ENCODE results near the gene CDC123. TPM values are rescaled to one million over a fixed set of nuclear protein-coding genes. Genes with fewer than 3 reads are reported as not detected.
"Not testable (repeated sequence)": the region's sequence is repeated elsewhere in the genome, so short reads cannot be mapped to it uniquely, and the experiment has no call there.

Gene CDC123
- total and polyA plus RNA-seq, 2 donors (not counting 1 experiment from before 2014, with no cell fraction given), result 48.9 to 56.0 TPM

GRCh38 chr10:12279281-12279680, 83.3 kb downstream of the CDC123 start:
- ChIA-PET CTCF (interaction anchor here (0.6 kb wide), 1 partner anchor 36 kb away, joined by 3 read pairs; no protein-coding TSS in a partner anchor), POLR2A (interaction anchor here (0.6 to 0.7 kb wide), 2 partner anchors 92 to 1115 kb away, joined by 3 to 5 read pairs; no protein-coding TSS in a partner anchor)
- Mint-ChIP-seq H3K27me3 (no peaks in the 10 kb centered on the region), H3K4me3 (no peak overlapping the region), H3K4me1 (peaks cover 17% of the 10 kb centered on the region), H3K27ac (no peak overlapping the region), H3K9me3 (ENCODE audit: insufficient read depth) (no peaks in the 10 kb centered on the region)
- Histone ChIP-seq H4K20me1 (ENCODE audit: control insufficient read depth, insufficient read depth, low read length, poor library complexity, severe bottlenecking) (no peaks in the 10 kb centered on the region), H3K4me1 (ENCODE audit: control insufficient read depth in 2 of 2, insufficient read depth in 2 of 2, low read length in 2 of 2) (peaks cover 12 to 24% of the 10 kb centered on the region in 2 donors), H3K9ac (ENCODE audit: low read length) (no peak overlapping the region), H3K36me3 (replicated peaks in 1 of 2; ENCODE audit: control extremely low read depth in 1 of 2, control insufficient read depth in 1 of 2, extremely low read depth in 1 of 2, insufficient read depth in 2 of 2, low read length in 1 of 2) (no peaks in the 10 kb centered on the region), H3K27ac (ENCODE audit: low read length in 2 of 2) (no peak overlapping the region), H3K4me3 (ENCODE audit: control extremely low read depth in 1 of 5, extremely low read depth in 1 of 5, insufficient read depth in 1 of 5, low read depth in 2 of 5, low read length in 4 of 5) (no peak overlapping the region), H3K79me2 (ENCODE audit: control insufficient read depth, insufficient read depth, low read length) (no peaks in the 10 kb centered on the region), H3K27me3 (replicated peaks in 1 of 4; ENCODE audit: control extremely low read depth in 1 of 4, control insufficient read depth in 3 of 4, insufficient read depth in 4 of 4, low read length in 3 of 4) (no peaks in the 10 kb centered on the region), H3K9me3 (ENCODE audit: control extremely low read depth in 1 of 3, control insufficient read depth in 2 of 3, insufficient read depth in 1 of 3, low read length in 2 of 3) (peaks cover 0 to 4% (median 0%) of the 10 kb centered on the region in 3 donors), H3K4me2 (replicated peaks; ENCODE audit: low read depth, low read length, poor library complexity, severe bottlenecking) (no peak overlapping the region), H2AFZ (ENCODE audit: insufficient read depth, low read depth, low read length, poor library complexity, severe bottlenecking) (no peak overlapping the region)
- no peak for TF ChIP-seq CTCF (IDR thresholded peaks at IDR 0.05)
- no peak for TF ChIP-seq EZH2 (IDR thresholded peaks at IDR 0.05; ENCODE audit: borderline replicate concordance, insufficient read depth, low read depth, low read length, poor library complexity, severe bottlenecking)
- WGBS (ENCODE audit: insufficient coverage), result over 99% methylated on average over 7 of the region's 11 CpGs
- DNase-seq (no peak), ATAC-seq (ENCODE audit: low read depth) (no peak)
- intact Hi-C loops (cut with micrococcal nuclease), result no loop called here

- Histone ChIP-seq H3K4me3 (ENCODE audit: control extremely low read depth in 1 of 5, extremely low read depth in 1 of 5, insufficient read depth in 1 of 5, low read depth in 2 of 5, low read length in 4 of 5) (no peak overlapping the region), H4K20me1 (ENCODE audit: control insufficient read depth, insufficient read depth, low read length, poor library complexity, severe bottlenecking) (no peaks in the 10 kb centered on the region), H3K27ac (ENCODE audit: low read length in 2 of 2) (no peak overlapping the region), H3K4me2 (replicated peaks; ENCODE audit: low read depth, low read length, poor library complexity, severe bottlenecking) (no peak overlapping the region), H3K27me3 (replicated peaks in 1 of 4; ENCODE audit: control extremely low read depth in 1 of 4, control insufficient read depth in 3 of 4, insufficient read depth in 4 of 4, low read length in 3 of 4) (no peaks in the 10 kb centered on the region), H3K9me3 (ENCODE audit: control extremely low read depth in 1 of 3, control insufficient read depth in 2 of 3, insufficient read depth in 1 of 3, low read length in 2 of 3) (no peaks in the 10 kb centered on the region), H3K36me3 (replicated peaks in 1 of 2; ENCODE audit: control extremely low read depth in 1 of 2, control insufficient read depth in 1 of 2, extremely low read depth in 1 of 2, insufficient read depth in 2 of 2, low read length in 1 of 2) (no peaks in the 10 kb centered on the region), H3K4me1 (ENCODE audit: control insufficient read depth in 2 of 2, insufficient read depth in 2 of 2, low read length in 2 of 2) (no peaks in the 10 kb centered on the region), H3K9ac (ENCODE audit: low read length) (no peak overlapping the region), H2AFZ (ENCODE audit: insufficient read depth, low read depth, low read length, poor library complexity, severe bottlenecking) (no peak overlapping the region), H3K79me2 (ENCODE audit: control insufficient read depth, insufficient read depth, low read length) (no peaks in the 10 kb centered on the region)
- Mint-ChIP-seq H3K27ac (no peak overlapping the region), H3K4me1 (no peaks in the 10 kb centered on the region), H3K27me3 (no peaks in the 10 kb centered on the region), H3K9me3 (ENCODE audit: insufficient read depth) (no peaks in the 10 kb centered on the region), H3K4me3 (no peak overlapping the region)
- TF ChIP-seq EZH2 (IDR thresholded peaks at IDR 0.05; ENCODE audit: borderline replicate concordance, insufficient read depth, low read depth, low read length, poor library complexity, severe bottlenecking), result no peak
- no peak for TF ChIP-seq CTCF (IDR thresholded peaks at IDR 0.05)
- 96% methylated on average over 10 of the region's 10 CpGs for WGBS (ENCODE audit: insufficient coverage)
- POLR2A ChIA-PET, result no interaction called here
- ATAC-seq (ENCODE audit: low read depth) (no peak), DNase-seq (no peak)
- intact Hi-C loops (cut with micrococcal nuclease), result no loop called here
- CTCF ChIA-PET, result no interaction called here
Observed at GRCh38 chr10:12287772-12288171, 91.8 kb downstream of the CDC123 start.

GRCh38 chr10:12297784-12298183, 101.8 kb downstream of the CDC123 start:
- ATAC-seq (ENCODE audit: low read depth); H3K36me3 ChIP-seq (replicated peaks in 1 of 2; ENCODE audit: control extremely low read depth in 1 of 2, control insufficient read depth in 1 of 2, extremely low read depth in 1 of 2, insufficient read depth in 2 of 2, low read length in 1 of 2); intact Hi-C loops (cut with micrococcal nuclease); H4K20me1 ChIP-seq (ENCODE audit: control insufficient read depth, insufficient read depth, low read length, poor library complexity, severe bottlenecking); H2AFZ ChIP-seq (ENCODE audit: insufficient read depth, low read depth, low read length, poor library complexity, severe bottlenecking); DNase-seq; H3K4me3 ChIP-seq (ENCODE audit: control extremely low read depth in 1 of 5, extremely low read depth in 1 of 5, insufficient read depth in 1 of 5, low read depth in 2 of 5, low read length in 4 of 5); H3K4me2 ChIP-seq (replicated peaks; ENCODE audit: low read depth, low read length, poor library complexity, severe bottlenecking); H3K4me3 Mint-ChIP-seq; H3K9me3 Mint-ChIP-seq (ENCODE audit: insufficient read depth); H3K27ac Mint-ChIP-seq; H3K4me1 Mint-ChIP-seq; H3K9ac ChIP-seq (ENCODE audit: low read length); H3K9me3 ChIP-seq (ENCODE audit: control extremely low read depth in 1 of 3, control insufficient read depth in 2 of 3, insufficient read depth in 1 of 3, low read length in 2 of 3); POLR2A ChIA-PET; H3K4me1 ChIP-seq (ENCODE audit: control insufficient read depth in 2 of 2, insufficient read depth in 2 of 2, low read length in 2 of 2); H3K79me2 ChIP-seq (ENCODE audit: control insufficient read depth, insufficient read depth, low read length); H3K27me3 Mint-ChIP-seq; H3K27me3 ChIP-seq (replicated peaks in 1 of 4; ENCODE audit: control extremely low read depth in 1 of 4, control insufficient read depth in 3 of 4, insufficient read depth in 4 of 4, low read length in 3 of 4); H3K27ac ChIP-seq (ENCODE audit: low read length in 2 of 2): not testable (repeated sequence)
- CTCF ChIA-PET, result interaction anchor here (0.7 to 0.8 kb wide), 2 partner anchors 24 to 45 kb away, joined by 3 read pairs; no protein-coding TSS in a partner anchor
- WGBS (ENCODE audit: insufficient coverage), result 68% methylated on average over 2 of the region's 3 CpGs
